Prostate gland (tissue), 2 donors: ENCODE data around the gene POFUT2. TPM values are rescaled to one million over a fixed set of nuclear protein-coding genes. Genes with fewer than 3 reads are reported as not detected.

Experiments
- DNase-seq: peaks from one replicate; pipeline ENCODE4 v3.0.0-alpha.2; 2019; ENCODE audit warnings: low spot score
- H3K27ac ChIP-seq, 2 donors: fragments of 200-600 bp; sonication (generic); 2 replicates each; pipeline ENCODE4 v1.5.1; 2017 to 2019
- H3K27me3 ChIP-seq: fragments of 200-600 bp; sonication (generic); replicated peaks from 2 replicates; pipeline ENCODE4 v1.5.1; 2019; ENCODE audit not compliant: insufficient read depth
- H3K36me3 ChIP-seq, 2 donors: fragments of 200-600 bp; sonication (generic); 1 replicate in 1 of 2; 2 replicates in 1 of 2; pipeline versions ENCODE4 v1.5.1 to v1.8.1; 2017 to 2019
- H3K4me1 ChIP-seq: fragments of 200-600 bp; sonication (generic); replicated peaks from 2 replicates; pipeline ENCODE4 v1.5.1; 2019
- H3K4me3 ChIP-seq, 2 donors: fragments of 200-600 bp; sonication (generic); 2 replicates each; pipeline ENCODE4 v1.5.1; 2017 to 2019
- H3K9me3 ChIP-seq: fragments of 200-600 bp; sonication (generic); 2 replicates; pipeline ENCODE4 v1.5.1; 2017
- CTCF ChIP-seq, 4 experiments: fragments of 200-600 bp in 2 of 4; fragments of 450-650 bp in 2 of 4; sonication (generic) in 2 of 4; IDR thresholded peaks; 1 replicate in 3 of 4; 2 replicates in 1 of 4; pipeline ENCODE4 v1.5.1; 2016 to 2019; ENCODE audit warnings: antibody characterized with exemption in 4 of 4, mild to moderate bottlenecking in 2 of 4, moderate library complexity in 2 of 4
- POLR2A ChIP-seq: fragments of 450-650 bp; IDR thresholded peaks from one replicate; pipeline ENCODE4 v1.6.1; 2016; ENCODE audit warnings: antibody characterized with exemption, mild to moderate bottlenecking
- POLR2AphosphoS5 ChIP-seq: sonication (generic); formaldehyde crosslinking; IDR thresholded peaks from one replicate; pipeline ENCODE4 v1.6.1; 2017; ENCODE audit warnings: antibody characterized with exemption
- WGBS: methylation state at CpG from one replicate; pipeline ENCODE4 v1.1.5; 2018; 5-methylcytosine and 5-hydroxymethylcytosine counted together
- intact Hi-C: fragments of 100-400 bp; cut with DNase I; formaldehyde crosslinking; loops from one replicate; pipeline ENCODE4 v1.14.2; 2022
- total RNA-seq, 2 donors: library from RNA; depleted of rRNA; stranded (reverse); fragments of >200 nt; gene quantifications; one replicate each; pipeline ENCODE4 v1.1.0, GENCODE V29; 2016

POFUT2 gene
- total RNA-seq, 2 donors from 2014 or later: 20.2 to 52.4 TPM

GRCh38 chr21:45329261-45330074 lies 41.8 kb upstream of the POFUT2 start:
- 58% methylated on average over 30 of the region's 30 CpGs for WGBS
- no peaks in the 10 kb centered on the region for H3K4me1 ChIP-seq
- H3K36me3 ChIP-seq: no peaks in the 10 kb centered on the region
- intact Hi-C loops: no loop called here
- no peaks in the 10 kb centered on the region for H3K27me3 ChIP-seq
- TF ChIP-seq POLR2A (no peak), POLR2AphosphoS5 (no peak), CTCF (IDR thresholded peaks at IDR 0.05) (no peak)
- no peak overlapping the region for H3K27ac ChIP-seq
- H3K9me3 ChIP-seq: no peaks in the 10 kb centered on the region
- DNase-seq: no peak
- no peak overlapping the region for H3K4me3 ChIP-seq

DNA sequence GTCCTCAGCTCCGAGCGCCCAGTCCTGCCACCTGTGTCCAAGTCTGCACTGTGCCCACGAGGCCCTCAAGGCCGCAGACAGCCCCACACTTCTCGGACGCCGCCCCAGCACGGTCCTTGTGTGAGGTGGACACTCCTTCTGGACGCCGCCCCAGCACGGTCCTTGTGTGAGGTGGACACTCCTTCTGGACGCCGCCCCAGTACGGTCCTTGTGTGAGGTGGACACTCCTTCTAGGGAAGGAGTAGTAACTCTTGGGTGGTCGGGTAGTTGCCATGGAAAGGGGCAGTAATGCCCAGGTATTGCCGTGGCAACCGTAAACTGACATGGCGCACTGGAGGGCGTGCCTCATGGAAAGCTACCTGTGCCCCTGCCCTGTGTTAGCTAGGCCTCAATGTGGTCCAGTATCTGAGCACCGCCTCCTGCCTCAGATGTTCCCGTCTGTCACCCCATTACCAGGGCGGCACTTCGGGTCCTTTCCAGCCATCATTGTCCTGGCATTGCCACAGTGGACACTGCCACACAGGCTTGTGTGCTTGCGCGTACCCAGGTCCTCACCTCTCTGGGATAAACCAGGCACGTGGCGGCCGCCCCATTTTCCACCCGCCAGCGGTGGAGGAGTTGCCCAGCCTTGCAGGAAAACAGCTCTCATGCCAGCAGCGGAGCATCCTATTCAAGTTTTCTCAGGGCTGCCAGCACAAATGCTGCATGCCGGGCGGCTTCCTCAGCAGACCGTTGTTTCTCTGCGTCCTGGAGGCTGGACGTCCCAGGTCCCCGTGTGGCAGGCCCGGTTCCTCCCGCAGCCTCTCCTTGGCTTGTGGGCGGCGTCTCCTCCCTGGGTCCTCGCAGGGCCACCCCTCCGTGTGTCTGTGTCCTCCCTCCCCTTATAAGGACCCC lies 40.8 kb upstream of the POFUT2 start:
- no peak for DNase-seq
- TF ChIP-seq CTCF (IDR thresholded peaks at IDR 0.05): no peak
- TF ChIP-seq POLR2AphosphoS5: no peak
- no peak for TF ChIP-seq POLR2A
- H3K27me3 ChIP-seq: no peaks in the 10 kb centered on the region
- no peak overlapping the region for H3K27ac ChIP-seq
- no peak overlapping the region for H3K4me3 ChIP-seq
- WGBS: 88% methylated on average over 42 of the region's 43 CpGs
- intact Hi-C loops: no loop called here
- no peaks in the 10 kb centered on the region for H3K36me3 ChIP-seq
- H3K4me1 ChIP-seq: no peaks in the 10 kb centered on the region
- H3K9me3 ChIP-seq: no peaks in the 10 kb centered on the region

GRCh38 chr21:45327441-45328197 lies 39.9 kb upstream of the POFUT2 start:
- Histone ChIP-seq H3K27me3 (no peaks in the 10 kb centered on the region), H3K9me3 (no peaks in the 10 kb centered on the region), H3K4me1 (no peaks in the 10 kb centered on the region), H3K36me3 (no peaks in the 10 kb centered on the region), H3K4me3 (no peak overlapping the region), H3K27ac (no peak overlapping the region)
- TF ChIP-seq POLR2A (no peak), POLR2AphosphoS5 (no peak), CTCF (IDR thresholded peaks at IDR 0.05) (no peak)
- no peak for DNase-seq
- intact Hi-C loops: no loop called here
- 81% methylated on average over 23 of the region's 23 CpGs for WGBS

DNA sequence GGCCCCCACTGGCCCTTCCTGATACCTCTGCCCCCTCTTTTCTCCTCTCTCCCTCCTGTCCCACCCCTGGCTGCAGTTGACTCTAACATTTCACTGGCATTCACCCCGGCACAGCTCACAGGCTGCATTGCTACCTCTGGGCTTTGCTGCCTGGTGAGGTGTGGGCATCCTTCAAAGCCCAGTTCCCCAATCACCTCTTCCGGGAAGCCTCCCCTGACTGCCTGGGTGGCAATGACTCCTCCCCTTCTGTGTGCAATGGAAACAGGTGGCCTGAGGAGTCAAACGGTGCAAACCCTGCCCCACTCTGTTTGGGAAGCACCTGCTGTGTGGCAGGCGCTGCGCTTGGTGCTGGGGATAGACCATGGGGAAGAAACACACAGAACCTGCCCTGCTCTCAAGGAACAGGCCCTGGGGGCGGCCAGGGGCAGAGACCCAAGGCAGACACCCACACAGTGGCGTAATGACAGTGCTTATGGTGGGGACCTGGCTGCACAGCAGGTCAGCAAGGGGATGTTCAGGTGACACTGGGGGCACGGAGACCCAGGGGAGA lies 39.3 kb upstream of the POFUT2 start:
- DNase-seq: no peak
- H3K27me3 ChIP-seq: no peaks in the 10 kb centered on the region
- no peaks in the 10 kb centered on the region for H3K9me3 ChIP-seq
- H3K27ac ChIP-seq: no peak overlapping the region
- 86% methylated on average over 8 of the region's 8 CpGs for WGBS
- H3K36me3 ChIP-seq: no peaks in the 10 kb centered on the region
- TF ChIP-seq POLR2AphosphoS5: no peak
- TF ChIP-seq CTCF (IDR thresholded peaks at IDR 0.05): no peak
- no peak for TF ChIP-seq POLR2A
- intact Hi-C loops: no loop called here
- no peaks in the 10 kb centered on the region for H3K4me1 ChIP-seq
- no peak overlapping the region for H3K4me3 ChIP-seq
